Stimulated activated memory B cell treated with anti-CD40 and anti-IgM and Interleukin-4, amounts not matched to agents 10 μg/mL and 1 μg/mL and 100 μg/mL, for 72 hours (primary cell): ENCODE results near the gene DPP6.

ENCODE experiments used
- ATAC-seq: fragments of 150-1000 bp; cut with Tn5 transposase; 2 replicates; pipeline ENCODE4 v1.10.0; 2021
- H3K27ac Mint-ChIP-seq: one replicate; pipeline ENCODE4 v1.8.0; 2022; ENCODE audit warnings: mild to moderate bottlenecking, mixed read lengths
- H3K27me3 Mint-ChIP-seq: one replicate; pipeline ENCODE4 v1.8.0; 2022; ENCODE audit warnings: mixed read lengths
- H3K36me3 Mint-ChIP-seq: one replicate; pipeline ENCODE4 v1.8.0; 2022; ENCODE audit warnings: mixed read lengths
- H3K4me1 Mint-ChIP-seq: one replicate; pipeline ENCODE4 v1.8.0; 2022; ENCODE audit warnings: mixed read lengths
- H3K4me3 Mint-ChIP-seq: one replicate; pipeline ENCODE4 v1.8.0; 2022; ENCODE audit warnings: mild to moderate bottlenecking, moderate library complexity, mixed read lengths
- H3K9me3 Mint-ChIP-seq: one replicate; pipeline ENCODE4 v1.8.0; 2022; ENCODE audit warnings: mixed read lengths

DPP6 gene

DNA sequence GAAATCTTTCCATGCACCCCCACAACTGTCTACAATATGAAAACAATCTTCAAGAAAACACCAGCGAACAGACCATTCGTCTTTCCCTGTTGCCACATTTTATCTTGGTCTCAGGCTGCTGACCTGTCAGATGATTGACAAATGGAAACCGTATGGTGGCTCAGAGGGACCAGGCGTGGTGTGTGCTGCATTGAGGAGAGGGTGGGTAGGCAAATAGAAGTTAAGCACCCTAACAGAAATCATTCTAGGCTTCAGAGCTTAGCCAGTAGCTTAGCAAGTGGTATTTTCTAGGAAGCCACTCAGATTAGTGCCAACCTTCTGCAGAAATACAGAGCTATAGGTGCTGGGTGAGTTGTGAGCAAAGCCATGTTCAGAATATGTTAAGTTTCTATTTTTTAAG is 114.9 kb downstream of the DPP6 start:
- Mint-ChIP-seq H3K36me3 (no peaks in the 10 kb centered on the region), H3K9me3 (peaks cover 5% of the 10 kb centered on the region), H3K4me3 (no peak overlapping the region), H3K27me3 (no peaks in the 10 kb centered on the region), H3K27ac (no peak overlapping the region), H3K4me1 (no peaks in the 10 kb centered on the region)
- no peak for ATAC-seq

DNA sequence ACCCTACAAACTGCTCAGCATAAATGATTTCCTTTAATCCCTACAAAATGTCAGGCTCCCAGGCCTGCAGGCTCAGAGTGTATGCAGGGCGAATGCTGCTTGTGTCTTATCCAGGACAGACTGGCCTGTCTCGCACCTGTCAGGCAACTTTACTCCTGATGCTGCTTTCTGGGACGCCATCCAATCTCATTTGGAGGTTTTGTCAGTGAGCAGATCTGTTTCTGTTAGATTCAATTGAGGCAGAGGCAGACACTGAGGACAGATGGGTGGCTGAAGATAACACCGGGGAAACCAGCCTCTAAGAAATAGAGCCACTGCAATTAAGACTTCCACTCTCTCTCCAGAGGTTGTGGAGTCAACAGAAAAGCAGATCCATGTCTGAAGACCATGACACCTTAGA is 115.6 kb downstream of the DPP6 start:
- no peak overlapping the region for H3K27ac Mint-ChIP-seq
- no peaks in the 10 kb centered on the region for H3K27me3 Mint-ChIP-seq
- H3K9me3 Mint-ChIP-seq, result peaks cover 5% of the 10 kb centered on the region
- H3K4me1 Mint-ChIP-seq, result no peaks in the 10 kb centered on the region
- H3K4me3 Mint-ChIP-seq, result no peak overlapping the region
- no peaks in the 10 kb centered on the region for H3K36me3 Mint-ChIP-seq
- ATAC-seq, result no peak

DNA sequence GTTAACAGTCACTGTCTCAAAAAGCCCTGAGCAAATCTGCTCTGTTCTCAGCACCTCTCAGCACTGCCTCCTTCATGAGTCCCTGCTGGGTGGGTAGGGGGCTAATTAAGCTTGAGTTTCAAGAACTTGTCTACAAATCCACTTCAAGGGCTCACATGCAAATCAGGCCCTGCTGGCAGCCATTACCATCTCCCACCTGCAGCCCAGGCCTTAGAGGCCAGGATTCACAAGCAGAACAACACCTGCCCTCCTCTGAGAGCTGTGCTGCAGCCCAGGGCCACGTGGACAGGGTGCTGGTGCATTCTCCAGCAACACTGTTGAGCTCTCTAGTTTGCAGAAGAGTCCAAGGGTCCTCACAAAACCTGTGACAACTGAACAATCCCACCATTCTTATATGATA is 119.2 kb downstream of the DPP6 start:
- Mint-ChIP-seq H3K9me3 (peaks cover 5% of the 10 kb centered on the region), H3K36me3 (no peaks in the 10 kb centered on the region), H3K4me1 (no peaks in the 10 kb centered on the region), H3K27me3 (no peaks in the 10 kb centered on the region), H3K27ac (no peak overlapping the region), H3K4me3 (no peak overlapping the region)
- ATAC-seq, result no peak

DNA sequence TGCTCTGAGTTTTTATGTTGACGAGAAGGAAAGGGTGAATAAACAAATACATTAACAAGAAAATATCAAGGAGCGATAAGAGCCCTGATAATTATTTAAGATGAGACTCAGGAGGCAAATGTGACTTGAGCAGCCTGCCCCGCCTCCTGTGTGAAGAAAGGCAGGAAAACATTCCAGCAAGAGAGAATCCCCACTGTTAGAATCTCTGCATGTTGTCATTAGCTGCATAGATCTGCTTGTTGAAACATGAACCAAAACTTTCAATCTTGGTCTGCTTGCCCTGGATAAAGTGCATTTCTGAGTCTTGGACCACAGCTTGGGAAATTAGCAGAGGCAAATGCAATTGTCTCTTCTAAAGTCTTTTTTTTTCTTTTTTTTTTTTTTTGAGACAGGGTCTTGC is 120.0 kb downstream of the DPP6 start:
- no peak for ATAC-seq
- H3K9me3 Mint-ChIP-seq, result peaks cover 5% of the 10 kb centered on the region
- no peaks in the 10 kb centered on the region for H3K4me1 Mint-ChIP-seq
- no peak overlapping the region for H3K4me3 Mint-ChIP-seq
- H3K36me3 Mint-ChIP-seq, result no peaks in the 10 kb centered on the region
- H3K27ac Mint-ChIP-seq, result no peak overlapping the region
- H3K27me3 Mint-ChIP-seq, result no peaks in the 10 kb centered on the region

DNA sequence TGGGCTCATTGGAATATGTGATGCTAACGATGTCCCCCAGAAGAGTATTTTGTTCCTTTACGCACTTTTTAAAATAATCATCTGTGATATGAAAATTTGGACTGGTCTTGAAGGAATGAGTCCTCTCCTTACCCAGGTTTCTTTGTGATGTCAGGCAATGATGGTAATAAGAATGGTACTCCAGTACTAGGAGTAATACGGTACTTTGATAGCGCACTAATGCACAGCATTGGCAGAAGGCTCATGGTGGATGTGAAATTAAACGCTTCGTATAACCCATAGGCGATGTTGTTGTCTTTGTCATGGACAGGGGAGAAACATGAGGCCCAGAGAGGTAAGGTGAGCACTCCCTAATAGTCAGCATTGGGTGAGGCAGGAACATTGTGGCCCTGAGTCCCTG is 125.4 kb downstream of the DPP6 start:
- Mint-ChIP-seq H3K27me3 (no peaks in the 10 kb centered on the region), H3K36me3 (no peaks in the 10 kb centered on the region), H3K4me1 (no peaks in the 10 kb centered on the region), H3K4me3 (no peak overlapping the region), H3K27ac (no peak overlapping the region), H3K9me3 (peaks cover 2% of the 10 kb centered on the region)
- no peak for ATAC-seq

DNA sequence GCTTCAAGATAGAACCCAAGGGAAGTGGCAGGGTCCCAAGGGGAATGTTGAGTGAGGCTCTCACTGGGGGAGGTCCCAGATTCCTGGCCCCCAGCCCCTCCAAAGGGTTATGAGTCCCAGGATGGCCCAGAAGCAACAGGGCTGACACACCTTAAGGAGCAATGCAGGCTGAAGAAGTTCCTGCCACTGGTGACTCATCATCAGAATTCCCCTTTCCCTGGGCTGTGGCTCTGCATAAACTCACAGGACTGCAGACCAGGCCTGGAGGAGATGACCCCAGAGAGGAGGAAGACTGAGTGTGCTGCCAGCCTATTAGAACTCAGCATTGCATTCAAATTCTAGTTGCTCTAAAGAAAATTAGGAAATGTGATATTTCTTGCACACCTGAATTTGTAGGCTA is 126.7 kb downstream of the DPP6 start:
- no peaks in the 10 kb centered on the region for H3K36me3 Mint-ChIP-seq
- H3K4me1 Mint-ChIP-seq, result no peaks in the 10 kb centered on the region

DNA sequence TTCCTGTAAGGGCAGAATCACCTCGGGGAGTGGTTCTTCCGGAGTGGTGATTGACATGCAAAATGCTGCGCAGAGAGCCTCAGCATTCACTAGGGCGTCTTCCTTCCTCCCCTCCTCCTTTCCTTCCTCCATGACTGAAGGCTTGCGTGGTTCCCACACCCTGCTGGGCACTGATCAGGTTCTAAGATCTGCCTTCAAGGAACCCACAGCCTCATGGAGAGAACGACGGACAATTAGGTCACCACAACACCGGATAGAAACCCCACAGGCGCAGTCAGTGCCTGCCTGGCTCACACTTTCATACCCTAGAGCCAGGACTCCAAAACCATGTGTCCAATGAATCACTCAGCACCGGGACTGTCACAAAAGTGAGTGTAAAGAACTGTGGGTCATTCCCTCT is 131.3 kb downstream of the DPP6 start:
- Mint-ChIP-seq H3K4me3 (no peak overlapping the region), H3K27me3 (no peaks in the 10 kb centered on the region), H3K27ac (no peak overlapping the region), H3K4me1 (no peaks in the 10 kb centered on the region), H3K9me3 (no peaks in the 10 kb centered on the region), H3K36me3 (no peaks in the 10 kb centered on the region)
- no peak for ATAC-seq

More for the DNA sequence above, 126.7 kb downstream of the DPP6 start:
- H3K9me3 Mint-ChIP-seq, result no peaks in the 10 kb centered on the region
- no peak overlapping the region for H3K4me3 Mint-ChIP-seq
- ATAC-seq, result no peak
- H3K27ac Mint-ChIP-seq, result no peak overlapping the region
- no peaks in the 10 kb centered on the region for H3K27me3 Mint-ChIP-seq

DNA sequence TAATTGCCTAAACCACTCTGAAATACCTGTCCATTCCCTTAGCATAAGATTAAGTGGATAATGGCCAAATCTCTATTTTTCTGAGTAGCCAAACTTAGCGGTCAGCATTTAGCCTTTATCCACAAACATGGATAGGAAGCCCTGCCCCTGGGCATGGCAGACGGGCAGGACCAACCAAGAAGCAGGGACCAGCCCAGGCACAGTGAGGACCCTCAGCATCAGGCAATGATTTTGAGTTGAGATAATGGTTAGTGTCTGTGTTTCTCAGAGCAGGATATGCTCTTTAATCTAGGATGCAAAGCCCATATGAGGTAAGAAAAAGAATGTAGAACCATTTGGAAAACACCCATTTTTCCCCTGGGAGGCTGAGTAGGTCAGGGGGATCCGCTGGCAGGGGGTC is 131.7 kb downstream of the DPP6 start:
- no peaks in the 10 kb centered on the region for H3K9me3 Mint-ChIP-seq
- H3K27ac Mint-ChIP-seq, result no peak overlapping the region
- no peaks in the 10 kb centered on the region for H3K36me3 Mint-ChIP-seq
- H3K4me3 Mint-ChIP-seq, result no peak overlapping the region
- no peak for ATAC-seq
- H3K4me1 Mint-ChIP-seq, result no peaks in the 10 kb centered on the region
- H3K27me3 Mint-ChIP-seq, result no peaks in the 10 kb centered on the region

DNA sequence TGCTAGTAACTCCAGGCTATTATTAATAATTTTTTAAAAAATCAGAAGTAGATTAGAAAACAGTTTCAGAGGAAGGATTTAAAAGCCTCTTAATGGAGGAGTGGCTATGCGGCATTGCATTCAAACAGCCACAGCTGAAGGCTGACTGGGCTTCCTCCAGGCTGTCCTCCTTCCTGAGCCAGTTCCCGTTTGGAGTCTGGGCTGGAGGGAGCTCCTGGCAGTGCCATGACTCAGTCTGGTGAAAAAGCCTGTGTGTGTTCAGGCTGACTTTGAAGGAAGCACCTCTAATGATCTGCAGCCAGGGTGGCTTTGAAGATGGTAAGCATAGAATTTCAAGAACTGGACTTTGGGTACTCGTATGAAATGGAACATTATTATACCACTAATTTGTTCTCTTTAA is 134.6 kb downstream of the DPP6 start:
- Mint-ChIP-seq H3K4me1 (no peaks in the 10 kb centered on the region), H3K27me3 (no peaks in the 10 kb centered on the region), H3K36me3 (no peaks in the 10 kb centered on the region), H3K27ac (no peak overlapping the region), H3K9me3 (no peaks in the 10 kb centered on the region), H3K4me3 (no peak overlapping the region)
- ATAC-seq, result no peak

DNA sequence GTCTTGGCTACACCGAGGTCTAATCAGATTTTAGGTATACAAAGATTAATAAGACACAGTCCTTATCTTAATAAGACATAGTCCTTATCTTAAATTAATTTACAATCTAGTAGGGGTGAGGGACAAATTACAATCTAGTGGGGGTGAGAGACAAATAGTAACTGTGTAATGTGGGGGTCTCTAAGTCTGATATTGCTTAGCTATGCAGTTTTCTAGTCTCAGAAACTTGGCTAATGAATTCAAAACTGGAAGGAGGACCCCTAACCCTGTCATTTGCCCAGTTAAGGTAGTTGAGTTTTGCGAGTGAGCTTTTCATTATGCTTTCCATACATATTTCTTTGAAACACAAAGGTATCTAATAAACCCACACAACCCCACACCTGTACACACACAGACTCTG is 136.1 kb downstream of the DPP6 start:
- Mint-ChIP-seq H3K9me3 (no peaks in the 10 kb centered on the region), H3K27me3 (no peaks in the 10 kb centered on the region), H3K36me3 (no peaks in the 10 kb centered on the region), H3K4me1 (no peaks in the 10 kb centered on the region), H3K4me3 (no peak overlapping the region), H3K27ac (no peak overlapping the region)
- no peak for ATAC-seq

DNA sequence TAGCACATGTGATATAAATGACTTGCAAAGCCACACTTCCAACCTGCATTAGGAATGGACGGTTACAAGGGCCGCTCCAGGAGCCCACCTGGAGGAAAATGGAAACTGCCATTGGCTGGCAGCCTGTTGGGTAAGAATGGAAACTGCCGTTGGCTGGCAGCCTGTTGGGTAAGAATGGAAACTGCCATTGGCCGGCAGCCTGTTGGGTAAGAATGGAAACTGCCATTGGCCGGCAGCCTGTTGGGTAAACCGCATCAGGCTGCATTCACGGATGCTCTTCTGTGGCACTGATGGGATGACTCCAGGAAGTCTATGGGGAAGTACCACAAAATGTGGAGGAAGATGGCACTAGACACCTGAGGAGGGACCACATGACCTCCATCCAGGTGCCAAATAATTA is 143.1 kb downstream of the DPP6 start:
- Mint-ChIP-seq H3K27ac (no peak overlapping the region), H3K36me3 (no peaks in the 10 kb centered on the region), H3K27me3 (no peaks in the 10 kb centered on the region), H3K9me3 (peaks cover 4% of the 10 kb centered on the region), H3K4me1 (no peaks in the 10 kb centered on the region), H3K4me3 (no peak overlapping the region)
- no peak for ATAC-seq

DNA sequence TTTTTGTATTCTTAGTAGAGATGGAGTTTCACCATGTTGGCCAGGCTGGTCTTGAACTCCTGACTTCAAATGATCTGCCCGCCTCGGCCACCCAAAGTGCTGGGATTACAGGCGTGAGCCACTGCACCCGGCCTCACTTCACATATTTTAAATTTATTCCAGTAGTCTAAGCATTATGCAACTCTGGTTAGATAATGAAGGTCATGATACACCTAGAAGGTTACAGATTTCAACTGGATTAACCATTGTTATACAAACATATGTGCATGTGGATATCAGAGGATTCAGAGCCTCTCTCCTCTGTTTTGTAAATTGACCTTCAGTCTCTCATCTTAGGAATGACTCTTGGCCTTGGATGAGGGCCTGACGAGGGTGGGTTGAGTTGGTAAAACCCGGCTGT is 146.3 kb downstream of the DPP6 start:
- Mint-ChIP-seq H3K27me3 (no peaks in the 10 kb centered on the region), H3K36me3 (no peaks in the 10 kb centered on the region), H3K27ac (no peak overlapping the region), H3K4me3 (no peak overlapping the region), H3K9me3 (peaks cover 4% of the 10 kb centered on the region), H3K4me1 (no peaks in the 10 kb centered on the region)
- no peak for ATAC-seq

DNA sequence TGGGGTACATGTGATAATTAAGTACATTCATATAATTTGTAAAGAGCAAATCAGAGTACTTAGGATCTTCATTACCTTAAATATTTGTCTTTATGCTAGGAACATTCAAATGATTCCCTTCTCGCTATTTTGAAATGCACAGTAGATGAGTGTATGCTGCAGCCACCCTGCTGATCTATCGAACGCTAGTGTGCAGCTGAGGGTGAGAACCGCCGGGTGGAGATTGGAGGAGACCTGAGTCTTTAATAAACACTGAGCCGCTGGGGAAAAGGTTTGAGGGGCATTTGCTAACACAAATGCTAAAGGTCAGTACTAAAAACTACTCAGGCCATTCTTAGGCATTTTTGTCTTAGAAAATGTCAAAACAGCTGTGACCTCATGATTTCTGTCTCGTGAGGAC is 148.0 kb downstream of the DPP6 start:
- ATAC-seq, result no peak
- no peaks in the 10 kb centered on the region for H3K4me1 Mint-ChIP-seq
- H3K9me3 Mint-ChIP-seq, result peaks cover 7% of the 10 kb centered on the region
- H3K27me3 Mint-ChIP-seq, result no peaks in the 10 kb centered on the region
- H3K36me3 Mint-ChIP-seq, result no peaks in the 10 kb centered on the region
- H3K4me3 Mint-ChIP-seq, result no peak overlapping the region
- no peak overlapping the region for H3K27ac Mint-ChIP-seq

DNA sequence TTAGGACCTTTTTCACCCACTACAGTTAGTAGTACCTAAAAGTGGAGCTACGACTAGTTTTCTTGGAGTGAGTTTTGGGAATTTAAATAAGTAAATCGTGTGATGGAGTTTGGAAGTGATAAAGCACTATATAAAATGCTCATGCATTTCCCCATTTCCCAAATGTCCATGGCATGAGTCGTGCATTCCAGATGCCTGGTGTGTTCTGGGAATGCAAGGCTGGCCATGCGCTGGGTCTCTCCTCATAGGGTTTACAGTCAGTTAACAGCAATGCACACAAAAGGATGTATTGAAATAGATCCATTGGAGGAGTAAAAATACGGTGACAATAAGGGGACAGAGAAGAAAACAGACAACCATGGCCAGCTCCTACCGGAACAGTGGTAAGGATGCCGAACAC is 149.8 kb downstream of the DPP6 start:
- Mint-ChIP-seq H3K4me1 (no peaks in the 10 kb centered on the region), H3K4me3 (no peak overlapping the region), H3K9me3 (peaks cover 6% of the 10 kb centered on the region), H3K27ac (no peak overlapping the region), H3K27me3 (no peaks in the 10 kb centered on the region), H3K36me3 (no peaks in the 10 kb centered on the region)
- ATAC-seq, result no peak

DNA sequence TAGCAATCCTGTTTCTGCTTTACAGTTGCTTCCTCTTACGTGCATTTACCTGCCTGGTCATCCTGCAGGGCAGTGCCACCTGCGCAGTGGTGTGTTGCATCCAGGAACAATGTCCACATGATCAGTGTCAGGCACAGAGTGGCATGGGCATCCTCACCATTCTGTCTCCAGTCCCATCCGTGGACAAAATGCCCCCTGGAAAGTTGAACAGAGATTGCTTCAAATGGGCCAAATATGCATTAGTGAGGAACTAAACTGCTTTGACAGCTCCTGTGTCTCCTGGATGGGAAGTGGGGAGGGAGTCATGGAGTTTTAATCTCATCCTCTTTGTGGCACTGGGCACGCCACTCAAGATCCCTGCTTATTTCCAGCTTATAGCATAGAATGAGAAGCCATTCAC is 151.8 kb downstream of the DPP6 start:
- no peak overlapping the region for H3K27ac Mint-ChIP-seq
- no peaks in the 10 kb centered on the region for H3K36me3 Mint-ChIP-seq
- H3K4me1 Mint-ChIP-seq, result no peaks in the 10 kb centered on the region
- H3K4me3 Mint-ChIP-seq, result no peak overlapping the region
- no peak for ATAC-seq
- H3K9me3 Mint-ChIP-seq, result peaks cover 6% of the 10 kb centered on the region
- no peaks in the 10 kb centered on the region for H3K27me3 Mint-ChIP-seq

DNA sequence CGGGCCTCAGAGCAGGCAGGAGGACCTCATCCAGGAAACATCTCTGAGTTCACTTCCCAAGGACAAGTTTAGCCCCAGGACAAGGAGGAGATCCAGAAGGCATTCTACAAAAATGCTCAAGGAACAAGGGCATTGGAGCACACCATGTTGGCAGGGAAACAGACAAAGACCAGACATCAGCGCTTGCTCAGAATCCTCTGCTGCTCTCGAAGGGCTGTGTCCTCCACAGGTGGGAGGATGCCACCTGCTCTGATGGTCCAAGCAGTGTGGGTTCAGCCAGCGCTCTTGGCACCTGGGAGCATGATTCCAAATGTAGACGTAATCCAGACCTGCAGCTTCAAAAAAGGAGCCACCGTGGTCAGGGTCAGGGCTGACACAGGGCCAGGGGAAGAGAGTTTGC is 160.7 kb downstream of the DPP6 start:
- H3K27ac Mint-ChIP-seq, result no peak overlapping the region
- peaks cover 3% of the 10 kb centered on the region for H3K9me3 Mint-ChIP-seq
- no peak for ATAC-seq
- no peak overlapping the region for H3K4me3 Mint-ChIP-seq
- H3K27me3 Mint-ChIP-seq, result no peaks in the 10 kb centered on the region
- H3K36me3 Mint-ChIP-seq, result no peaks in the 10 kb centered on the region
- no peaks in the 10 kb centered on the region for H3K4me1 Mint-ChIP-seq

DNA sequence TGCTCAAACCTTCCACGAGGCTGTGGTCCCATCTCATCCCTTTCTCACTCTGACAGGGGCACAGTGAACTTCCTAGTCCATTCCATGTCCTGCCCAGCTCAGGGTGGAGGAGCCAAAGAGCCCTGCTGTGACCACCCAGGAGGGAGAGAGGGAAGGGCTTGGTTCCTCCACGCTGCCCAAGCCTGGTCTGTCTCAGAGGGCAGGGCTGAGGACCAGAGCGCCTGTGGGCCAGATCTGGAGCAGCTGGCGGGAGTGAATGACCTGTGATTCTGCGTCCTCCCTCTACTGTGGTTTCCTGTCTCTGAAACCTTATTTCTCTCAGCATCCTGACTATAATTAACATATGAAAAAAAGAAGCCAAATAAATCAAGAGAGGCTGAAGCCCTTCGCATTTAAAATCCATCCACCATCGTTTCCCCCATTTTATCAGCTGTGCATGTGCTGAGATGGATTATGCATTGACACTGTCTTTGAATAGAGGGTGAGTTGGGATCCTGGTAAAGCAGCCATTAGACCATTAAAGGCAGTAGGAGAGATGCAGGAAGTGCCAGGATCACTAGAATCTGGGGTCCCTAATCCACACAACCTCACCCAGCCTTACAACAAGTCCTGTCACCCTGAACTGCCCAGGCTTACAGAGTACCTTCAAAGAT is 165.6 kb downstream of the DPP6 start:
- H3K4me1 Mint-ChIP-seq, result no peaks in the 10 kb centered on the region
- H3K27me3 Mint-ChIP-seq, result no peaks in the 10 kb centered on the region

More for the DNA sequence above, 165.6 kb downstream of the DPP6 start:
- Mint-ChIP-seq H3K9me3 (peaks cover 3% of the 10 kb centered on the region), H3K27ac (no peak overlapping the region), H3K4me3 (no peak overlapping the region), H3K36me3 (no peaks in the 10 kb centered on the region)
- ATAC-seq, result no peak
